ENCODE data around the gene POC1B. TPM values are rescaled to one million over a fixed set of nuclear protein-coding genes. Genes with fewer than 3 reads are reported as not detected.

POC1B gene
- total RNA-seq = 13.5 and 13.7 TPM in 2 replicates

GRCh38 chr12:89525824-89526770, at the start of gene POC1B:
Gene POC1B (minus strand): TSS chr12:89526047. CDS start chr12:89525895, 152 bp downstream.

GRCh38 chr12:89524541-89525304, 1.1 kb downstream of the POC1B start, which contains the start of gene GALNT4:
Gene GALNT4 (minus strand): TSS chr12:89524796. CDS start chr12:89524549, 247 bp downstream.

Other genes starting within 250 kb of the POC1B start
- 30.9 and 52.9 TPM in 2 replicates for gene DUSP6, start 173.5 kb downstream of the POC1B start, total RNA-seq
- 11.7 and 15.6 TPM in 2 replicates for gene GALNT4, start 1.3 kb downstream of the POC1B start, total RNA-seq
- 106 and 107 TPM in 2 replicates for gene ATP2B1, start 182.8 kb upstream of the POC1B start, total RNA-seq

All from smooth muscle cell of bladder (primary cell).